HL-60 (cell line): ENCODE measurements around the gene DNAJB1.

Experiments
- CTCF ChIP-seq: IDR thresholded peaks from one replicate; pipeline ENCODE4 v1.5.1; 2011; ENCODE audit warnings: low read length, control low read depth, inconsistent platforms; ENCODE audit not compliant: insufficient read depth
- GABPA ChIP-seq: IDR thresholded peaks from 2 replicates; pipeline ENCODE4 v1.6.1; 2012; ENCODE audit warnings: low read depth
- POLR2AphosphoS5 ChIP-seq: IDR thresholded peaks from 2 replicates; pipeline ENCODE4 v1.6.1; 2012; ENCODE audit warnings: low read depth
- REST ChIP-seq: IDR thresholded peaks from 2 replicates; pipeline ENCODE4 v1.6.1; 2012; ENCODE audit warnings: low read depth; ENCODE audit not compliant: insufficient replicate concordance
- SPI1 ChIP-seq: IDR thresholded peaks from 2 replicates; pipeline ENCODE4 v1.6.1; 2012; ENCODE audit warnings: low read depth, mild to moderate bottlenecking, borderline replicate concordance

GRCh38 chr19:14472202-14472938 lies 45.8 kb downstream of the DNAJB1 start:
- peak; percentile 43; the same call in 1 of the 2 replicates for TF ChIP-seq POLR2AphosphoS5
- peak; percentile 55 for TF ChIP-seq CTCF
- TF ChIP-seq SPI1 = no peak
- TF ChIP-seq GABPA = no peak
- no peak for TF ChIP-seq REST
